Naive thymus-derived CD4-positive, alpha-beta T cell (primary cell): Measurements from ENCODE around the gene C3. TPM values are rescaled to one million over a fixed set of nuclear protein-coding genes. Genes with fewer than 3 reads are reported as not detected.

Source experiments
- ATAC-seq: fragments of 150-1000 bp; cut with Tn5 transposase; 2 replicates; pipeline ENCODE4 v1.10.0; 2021; ENCODE audit warnings: mild to moderate bottlenecking, moderate library complexity
- CTCF ChIA-PET: fragments of 350-600 bp; sonication (Branson Sonifier 250); formaldehyde crosslinking; loops from one replicate; lab custom pipeline; 2021; ENCODE audit warnings: antibody characterized with exemption; lab: Charles Lee
- POLR2A ChIA-PET: fragments of 350-600 bp; sonication (Branson Sonifier 250); formaldehyde crosslinking; loops from one replicate; lab custom pipeline; 2021; ENCODE audit warnings: antibody characterized with exemption, inconsistent platforms; lab: Charles Lee
- DNase-seq, 9 donors: peaks; one replicate each; pipeline versions ENCODE4 v3.0.0 to v3.0.0-alpha.2; 2020 to 2022; ENCODE audit warnings: mixed read lengths in 1 of 9
- H3K27ac ChIP-seq: one replicate; pipeline ENCODE4 v1.7.0; 2013; ENCODE audit warnings: mild to moderate bottlenecking, low read depth, low read length, moderate library complexity
- H3K27me3 ChIP-seq, 2 donors: one replicate each; pipeline ENCODE4 v1.7.0; 2013; ENCODE audit warnings: low read length in 2 of 2, mild to moderate bottlenecking in 2 of 2, moderate library complexity in 2 of 2; ENCODE audit not compliant: control insufficient read depth in 2 of 2, insufficient read depth in 2 of 2
- H3K36me3 ChIP-seq, 3 experiments: 1 replicate in 2 of 3; 2 replicates in 1 of 3; pipeline ENCODE4 v1.7.0; 2013; ENCODE audit warnings: low read length in 3 of 3, mild to moderate bottlenecking in 3 of 3, moderate library complexity in 1 of 3; ENCODE audit not compliant: insufficient read depth in 3 of 3, control insufficient read depth in 2 of 3
- H3K4me1 ChIP-seq, 2 donors: one replicate each; pipeline ENCODE4 v1.7.0; 2013; ENCODE audit warnings: low read length in 2 of 2, mild to moderate bottlenecking in 2 of 2, moderate library complexity in 1 of 2; ENCODE audit not compliant: control insufficient read depth in 2 of 2, insufficient read depth in 2 of 2
- H3K4me3 ChIP-seq: 2 replicates; pipeline ENCODE4 v1.7.0; 2013; ENCODE audit warnings: mild to moderate bottlenecking, low read length
- H3K9me3 ChIP-seq, 3 experiments: 1 replicate in 2 of 3; 2 replicates in 1 of 3; pipeline ENCODE4 v1.7.0; 2013; ENCODE audit warnings: low read length in 3 of 3; ENCODE audit not compliant: control insufficient read depth in 2 of 3
- H3K27ac Mint-ChIP-seq, 9 donors: one replicate each; pipeline ENCODE4 v1.8.0; 2020 to 2022; ENCODE audit warnings: mixed read lengths in 9 of 9, mild to moderate bottlenecking in 8 of 9, moderate library complexity in 5 of 9, inconsistent platforms in 2 of 9
- H3K27me3 Mint-ChIP-seq, 5 donors: one replicate each; pipeline ENCODE4 v1.8.0; 2021 to 2022; ENCODE audit warnings: mixed read lengths in 5 of 5, mild to moderate bottlenecking in 1 of 5
- H3K36me3 Mint-ChIP-seq, 5 donors: one replicate each; pipeline ENCODE4 v1.8.0; 2020 to 2022; ENCODE audit warnings: mixed read lengths in 5 of 5, mild to moderate bottlenecking in 3 of 5, inconsistent platforms in 1 of 5
- H3K4me1 Mint-ChIP-seq, 7 donors: one replicate each; pipeline ENCODE4 v1.8.0; 2020 to 2022; ENCODE audit warnings: mixed read lengths in 7 of 7, mild to moderate bottlenecking in 3 of 7, inconsistent platforms in 1 of 7
- H3K4me3 Mint-ChIP-seq, 10 donors: one replicate each; pipeline ENCODE4 v1.8.0; 2020 to 2022; ENCODE audit warnings: mild to moderate bottlenecking in 10 of 10, mixed read lengths in 10 of 10, moderate library complexity in 6 of 10, inconsistent platforms in 2 of 10
- H3K9me3 Mint-ChIP-seq, 11 donors: one replicate each; pipeline ENCODE4 v1.8.0; 2020 to 2022; ENCODE audit warnings: mixed read lengths in 11 of 11, mild to moderate bottlenecking in 4 of 11, inconsistent platforms in 1 of 11, moderate library complexity in 1 of 11
- intact Hi-C, 2 donors: fragments of 100-400 bp; cut with micrococcal nuclease; formaldehyde crosslinking; loops; one replicate each; pipeline ENCODE4 v1.15.1; 2023
- polyA plus RNA-seq, 2 donors: library from polyadenylated mRNA; unstranded; fragments of 300-500 nt; fragmentation: Illumina TruSeq; gene quantifications; one replicate each; pipeline ENCODE4 v1.2.3, GENCODE V29; 2021
- total RNA-seq, 6 experiments: library from RNA in 5 of 6; stranded (reverse) in 5 of 6; gene quantifications; 1 replicate in 5 of 6; 2 replicates in 1 of 6; pipeline ENCODE4 v1.2.3 and lab custom pipeline; 2021 to 2026

Gene C3
- total and polyA plus RNA-seq, 7 experiments from 2014 or later, result 0.57 to 3.7 (median 1.8) TPM; not detected in 2

DNA sequence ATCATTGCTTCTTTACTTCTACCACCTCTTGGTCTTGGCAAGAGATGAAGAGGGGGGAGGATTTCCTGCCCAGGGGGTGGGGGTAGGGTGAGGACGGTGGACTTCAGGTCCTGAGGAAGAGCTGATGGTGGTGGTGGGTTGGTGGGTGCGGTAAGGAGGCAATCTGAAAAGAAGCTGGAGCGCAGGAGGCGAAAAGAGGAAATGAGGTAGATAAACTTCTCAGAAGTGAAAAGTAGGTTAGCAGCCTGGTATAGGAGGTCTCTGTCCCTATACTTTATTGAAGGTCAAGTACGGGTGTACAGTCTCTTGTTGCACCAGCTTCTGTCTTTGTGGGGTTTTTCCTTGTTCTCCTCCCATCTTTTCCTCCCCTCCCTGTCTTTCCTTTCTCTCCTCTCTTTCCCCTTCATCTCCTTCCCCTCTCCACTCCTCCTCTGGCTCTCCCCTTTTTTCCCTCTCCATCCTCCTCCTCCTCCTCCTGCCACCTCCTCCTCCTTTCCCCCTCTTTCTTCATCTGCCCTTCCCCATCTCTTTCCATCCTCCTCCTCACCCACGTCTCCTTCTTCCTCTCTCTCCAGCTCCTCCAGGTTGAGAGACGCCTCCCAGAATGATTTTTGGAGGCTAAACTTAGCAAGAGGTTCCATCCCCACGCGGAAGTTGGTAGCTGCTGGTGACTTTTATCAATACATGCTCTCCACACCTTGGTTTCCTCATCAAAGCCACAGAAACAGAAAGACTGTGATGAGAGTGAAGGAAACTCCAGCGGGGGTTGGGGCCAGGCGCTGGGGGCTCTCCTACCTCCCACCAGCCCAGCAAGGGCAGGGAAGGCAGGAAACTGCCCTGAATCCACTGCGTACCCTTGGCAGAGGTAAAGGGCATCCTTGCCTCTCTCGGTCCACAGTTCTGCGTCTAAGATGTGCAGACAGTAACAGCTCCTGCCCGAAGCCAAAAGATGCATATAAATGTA is 65.8 kb downstream of the C3 start:
- Histone ChIP-seq H3K27me3 (no peaks in the 10 kb centered on the region), H3K27ac (peak overlapping the region; percentile 62), H3K9me3 (no peaks in the 10 kb centered on the region), H3K36me3 (no peaks in the 10 kb centered on the region), H3K4me1 (peaks cover 17 to 21% of the 10 kb centered on the region in 2 donors), H3K4me3 (peak overlapping the region; percentile 51)
- H3K27me3 Mint-ChIP-seq, result peaks cover 0 to 6% (median 0%) of the 10 kb centered on the region in 5 donors
- H3K27ac Mint-ChIP-seq, result peak overlapping the region; percentile 62 to 99 (median 82)
- H3K4me3 Mint-ChIP-seq, result peak overlapping the region; percentile 59 to 96 (median 78)
- intact Hi-C loops, result loop anchor here in 1 of 2 donors (1.0 to 2.0 kb wide), 2 partner anchors 13 to 20 kb away; no protein-coding TSS in a partner anchor
- DNase-seq (peak in 3 of 9 donors; percentile 14 to 75 (median 33)), ATAC-seq (peak; percentile 76)
- CTCF ChIA-PET, result interaction anchor here (0.7 kb wide), 1 partner anchor 430 kb away, joined by 4 read pairs; no protein-coding TSS in a partner anchor
- POLR2A ChIA-PET, result no interaction called here
- H3K36me3 Mint-ChIP-seq, result peaks cover 0 to 13% (median 0%) of the 10 kb centered on the region in 5 donors
- peaks cover 20 to 63% (median 25%) of the 10 kb centered on the region in 7 donors for H3K4me1 Mint-ChIP-seq
- H3K9me3 Mint-ChIP-seq, result peaks cover 0 to 2% (median 0%) of the 10 kb centered on the region in 11 donors

DNA sequence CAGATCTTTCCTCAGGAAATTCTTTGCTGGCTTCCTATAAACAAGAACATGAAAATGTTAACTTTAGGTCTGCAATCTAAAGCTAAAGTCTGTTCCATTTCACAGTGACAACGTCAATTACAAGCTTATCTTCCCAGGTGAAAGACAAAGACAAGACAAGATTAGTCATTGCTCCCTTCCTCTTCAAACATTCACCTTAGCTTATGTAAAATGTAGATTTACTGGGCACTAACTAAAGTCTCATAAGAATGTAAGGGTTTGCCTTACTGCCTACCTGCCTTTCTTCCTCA is 67.7 kb downstream of the C3 start:
- Mint-ChIP-seq H3K27me3 (peaks cover 0 to 3% (median 0%) of the 10 kb centered on the region in 5 donors), H3K27ac (peak overlapping the region in 2 of 9 donors; percentile 47 to 53), H3K4me3 (peak overlapping the region in 2 of 10 donors; percentile 9 to 11), H3K36me3 (peaks cover 0 to 8% (median 0%) of the 10 kb centered on the region in 5 donors), H3K4me1 (peaks cover 15 to 54% (median 25%) of the 10 kb centered on the region in 7 donors), H3K9me3 (no peaks in the 10 kb centered on the region)
- ChIA-PET CTCF (interaction anchor here (0.7 kb wide), 1 partner anchor 18 kb away, joined by 5 read pairs; no protein-coding TSS in a partner anchor), POLR2A (interaction anchor here (1.0 kb wide), 1 partner anchor 29 kb away, joined by 3 read pairs; no protein-coding TSS in a partner anchor)
- Histone ChIP-seq H3K4me3 (no peak overlapping the region), H3K36me3 (no peaks in the 10 kb centered on the region), H3K27me3 (no peaks in the 10 kb centered on the region), H3K4me1 (peaks cover 17 to 21% of the 10 kb centered on the region in 2 donors), H3K9me3 (no peaks in the 10 kb centered on the region), H3K27ac (no peak overlapping the region)
- ATAC-seq, result no peak
- intact Hi-C loops, result loop anchor here in 1 of 2 donors (1.0 kb wide), 1 partner anchor 9 kb away; no protein-coding TSS in a partner anchor
- no peak for DNase-seq

DNA sequence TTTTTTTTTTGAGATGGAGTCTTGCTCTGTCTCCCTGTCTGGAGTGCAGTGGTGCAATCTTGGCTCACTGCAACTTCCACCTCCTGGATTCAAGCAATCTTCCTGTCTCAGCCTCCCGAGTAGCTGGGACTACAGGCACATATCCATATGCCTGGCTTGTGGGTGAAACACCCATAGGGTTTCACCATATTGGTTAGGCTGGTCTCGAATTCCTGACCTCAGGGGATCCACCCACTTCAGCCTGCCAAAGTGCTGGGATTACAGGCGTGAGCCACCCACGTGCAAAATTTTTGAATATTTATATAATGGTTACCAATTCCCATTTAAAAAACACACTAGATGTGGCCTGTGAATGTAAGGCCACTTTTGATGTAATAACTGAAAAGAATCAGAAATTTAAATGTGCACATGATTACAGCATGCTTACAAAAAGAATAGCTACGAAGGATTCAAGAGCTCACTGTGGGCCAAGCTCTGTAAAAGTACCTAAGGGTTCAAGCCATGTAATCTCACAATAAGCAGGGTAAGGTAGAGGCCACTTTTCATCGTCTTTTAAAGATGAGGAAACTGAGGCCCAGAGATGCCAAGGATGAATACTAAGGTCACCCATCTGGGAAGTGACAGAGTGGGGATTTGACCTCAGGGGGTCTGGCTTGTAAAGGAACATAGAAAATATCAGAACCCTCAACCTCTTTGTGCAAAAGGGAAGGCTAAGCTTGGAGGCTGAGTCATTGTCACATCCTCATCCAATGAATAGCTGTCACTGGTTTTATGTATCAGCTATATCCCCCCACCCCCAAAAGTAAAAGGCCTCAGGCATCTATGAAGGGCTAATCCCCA is 68.3 kb downstream of the C3 start:
- ChIA-PET POLR2A (interaction anchor here (1.0 kb wide), 1 partner anchor 28 kb away, joined by 3 read pairs; no protein-coding TSS in a partner anchor), CTCF (interaction anchor here (0.7 kb wide), 1 partner anchor 18 kb away, joined by 5 read pairs; no protein-coding TSS in a partner anchor)
- no peaks in the 10 kb centered on the region for H3K9me3 ChIP-seq
- no peaks in the 10 kb centered on the region for H3K27me3 ChIP-seq
- ATAC-seq (no peak), DNase-seq (no peak)
- H3K36me3 Mint-ChIP-seq, result peaks cover 0 to 8% (median 0%) of the 10 kb centered on the region in 5 donors
- no peaks in the 10 kb centered on the region for H3K9me3 Mint-ChIP-seq
- intact Hi-C loops, result loop anchor here in 1 of 2 donors (1.0 kb wide), 1 partner anchor 9 kb away; no protein-coding TSS in a partner anchor
- H3K4me3 ChIP-seq, result no peak overlapping the region
- H3K4me1 ChIP-seq, result peaks cover 17 to 21% of the 10 kb centered on the region in 2 donors
- peaks cover 15 to 48% (median 23%) of the 10 kb centered on the region in 7 donors for H3K4me1 Mint-ChIP-seq
- H3K4me3 Mint-ChIP-seq, result peak overlapping the region in 1 of 10 donors; percentile 35
- no peaks in the 10 kb centered on the region for H3K36me3 ChIP-seq
- H3K27ac Mint-ChIP-seq, result peak overlapping the region in 2 of 9 donors; percentile 47 to 53
- no peak overlapping the region for H3K27ac ChIP-seq
- peaks cover 0 to 3% (median 0%) of the 10 kb centered on the region in 5 donors for H3K27me3 Mint-ChIP-seq

DNA sequence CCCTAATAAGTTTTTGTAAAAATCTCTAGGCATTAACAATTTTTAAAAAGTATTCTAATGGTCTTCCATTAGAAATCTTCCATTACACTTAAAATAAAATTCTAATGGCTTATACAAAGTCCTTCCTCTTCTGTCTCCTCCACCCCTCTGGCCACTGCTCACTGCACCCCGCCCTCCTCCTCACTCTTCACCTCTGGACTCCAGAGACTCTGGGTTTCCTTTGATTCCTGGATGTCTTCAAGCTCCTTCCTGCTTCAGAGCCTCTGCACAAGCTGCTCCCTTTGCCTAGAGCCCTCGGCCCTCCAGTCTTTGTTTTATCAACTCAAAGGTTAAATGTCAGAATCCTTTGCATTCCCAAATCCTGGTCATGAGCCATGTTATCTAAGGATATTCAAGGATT is 71.3 kb downstream of the C3 start:
- Histone ChIP-seq H3K9me3 (no peaks in the 10 kb centered on the region), H3K4me3 (no peak overlapping the region), H3K4me1 (peaks cover 6 to 13% of the 10 kb centered on the region in 2 donors), H3K36me3 (no peaks in the 10 kb centered on the region), H3K27ac (no peak overlapping the region), H3K27me3 (no peaks in the 10 kb centered on the region)
- Mint-ChIP-seq H3K4me3 (no peak overlapping the region), H3K4me1 (peaks cover 4 to 36% (median 13%) of the 10 kb centered on the region in 7 donors), H3K27ac (no peak overlapping the region), H3K36me3 (peaks cover 0 to 6% (median 0%) of the 10 kb centered on the region in 5 donors), H3K27me3 (peaks cover 0 to 2% (median 0%) of the 10 kb centered on the region in 5 donors), H3K9me3 (no peaks in the 10 kb centered on the region)
- ATAC-seq (no peak), DNase-seq (no peak)
- POLR2A ChIA-PET, result no interaction called here
- intact Hi-C loops, result no loop called here
- CTCF ChIA-PET, result no interaction called here

DNA sequence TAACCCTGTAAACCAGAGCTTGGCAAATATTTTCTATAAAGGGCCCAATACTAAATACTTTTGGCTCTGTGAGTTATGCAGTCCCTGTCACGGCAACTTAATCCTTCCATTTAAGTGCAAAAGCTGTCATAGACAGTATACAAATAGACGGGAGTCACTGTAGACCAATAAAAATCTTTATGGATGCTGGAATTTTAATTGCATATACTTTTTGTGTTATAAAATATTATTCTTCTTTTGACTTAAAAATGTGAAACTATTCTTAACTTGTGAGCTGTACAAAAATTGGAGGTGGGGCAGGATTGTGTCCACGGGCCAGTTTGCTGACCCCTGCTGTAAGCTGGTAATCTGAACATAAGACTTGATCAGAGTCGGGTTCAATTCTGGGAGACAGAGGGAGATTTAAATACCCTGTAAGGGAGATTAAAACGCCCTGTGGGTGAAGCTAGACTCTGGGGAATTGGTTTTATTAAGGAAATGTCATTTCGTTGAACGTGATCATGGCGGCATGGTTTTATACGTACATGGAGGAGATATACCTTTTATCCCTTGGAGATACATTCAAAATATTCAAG is 72.2 kb downstream of the C3 start:
- no peaks in the 10 kb centered on the region for H3K36me3 ChIP-seq
- Mint-ChIP-seq H3K4me1 (peaks cover 0 to 31% (median 9%) of the 10 kb centered on the region in 7 donors), H3K36me3 (peaks cover 0 to 8% (median 0%) of the 10 kb centered on the region in 5 donors), H3K27ac (no peak overlapping the region), H3K4me3 (no peak overlapping the region), H3K27me3 (peaks cover 0 to 2% (median 0%) of the 10 kb centered on the region in 5 donors), H3K9me3 (no peaks in the 10 kb centered on the region)
- no peak overlapping the region for H3K27ac ChIP-seq
- CTCF ChIA-PET, result interaction anchor here (0.5 kb wide), 1 partner anchor 23 kb away, joined by 3 read pairs; no protein-coding TSS in a partner anchor
- DNase-seq (no peak), ATAC-seq (no peak)
- intact Hi-C loops, result no loop called here
- H3K27me3 ChIP-seq, result no peaks in the 10 kb centered on the region
- H3K4me1 ChIP-seq, result peaks cover 0 to 6% of the 10 kb centered on the region in 2 donors
- no peaks in the 10 kb centered on the region for H3K9me3 ChIP-seq
- no peak overlapping the region for H3K4me3 ChIP-seq
- POLR2A ChIA-PET, result no interaction called here
